GM23338 (cell line): ENCODE measurements around the gene PUS1. TPM values are rescaled to one million over a fixed set of nuclear protein-coding genes. Genes with fewer than 3 reads are reported as not detected.
A peak's percentile ranks its signal among the peaks of the same experiment; 100 is the strongest.

Source experiments
- ATAC-seq: fragments of 200-7000 bp; cut with Tn5 transposase; 3 replicates; pipeline ENCODE4 v1.9.1; 2020
- DNase-seq: peaks from one replicate; pipeline ENCODE4 v3.0.0-alpha.2; 2015; ENCODE audit warnings: low spot score
- H2AFZ ChIP-seq: fragments of 200-600 bp; sonication (generic); 2 replicates; pipeline ENCODE4 v1.8.0; 2016; ENCODE audit warnings: antibody characterized with exemption, mild to moderate bottlenecking, moderate library complexity
- H3F3A ChIP-seq: fragments of 200-600 bp; sonication (generic); replicated peaks from 2 replicates; pipeline ENCODE4 v1.8.0; 2017; ENCODE audit warnings: antibody characterized with exemption, mixed run types, low read depth
- H3K27ac ChIP-seq: fragments of 200-600 bp; sonication (generic); 2 replicates; pipeline ENCODE4 v1.6.1; 2016; ENCODE audit warnings: low read depth
- H3K27me3 ChIP-seq: fragments of 200-600 bp; sonication (generic); 2 replicates; pipeline ENCODE4 v1.8.0; 2016; ENCODE audit warnings: mild to moderate bottlenecking, mixed run types, moderate library complexity; ENCODE audit not compliant: insufficient read depth
- H3K36me3 ChIP-seq: fragments of 200-600 bp; sonication (generic); 2 replicates; pipeline ENCODE4 v1.8.0; 2016; ENCODE audit warnings: mild to moderate bottlenecking; ENCODE audit not compliant: insufficient read depth
- H3K4me1 ChIP-seq: fragments of 200-600 bp; sonication (generic); 2 replicates; pipeline ENCODE4 v1.8.0; 2016; ENCODE audit warnings: mild to moderate bottlenecking, moderate library complexity; ENCODE audit not compliant: insufficient read depth
- H3K4me2 ChIP-seq: fragments of 200-600 bp; sonication (generic); 2 replicates; pipeline ENCODE4 v1.7.1; 2017; ENCODE audit warnings: mixed run types
- H3K4me3 ChIP-seq: fragments of 200-600 bp; sonication (generic); 2 replicates; pipeline ENCODE4 v1.6.1; 2016; ENCODE audit warnings: mixed run types
- H3K79me2 ChIP-seq: fragments of 200-600 bp; sonication (generic); replicated peaks from 2 replicates; pipeline ENCODE4 v1.8.0; 2017; ENCODE audit warnings: mild to moderate bottlenecking; ENCODE audit not compliant: insufficient read depth
- H3K9me2 ChIP-seq: fragments of 200-600 bp; sonication (generic); 2 replicates; pipeline ENCODE4 v1.8.0; 2017; ENCODE audit not compliant: insufficient read depth
- H4K20me1 ChIP-seq: fragments of 200-600 bp; sonication (generic); replicated peaks from 2 replicates; pipeline ENCODE4 v1.8.0; 2017; ENCODE audit warnings: mild to moderate bottlenecking; ENCODE audit not compliant: insufficient read depth
- H3K27ac Mint-ChIP-seq: 2 replicates; pipeline ENCODE4 v1.8.0; 2020; ENCODE audit warnings: inconsistent platforms, mild to moderate bottlenecking, moderate library complexity, mixed read lengths
- H3K27me3 Mint-ChIP-seq: 3 replicates; pipeline ENCODE4 v1.8.0; 2022; ENCODE audit warnings: low read depth, mild to moderate bottlenecking, moderate library complexity, mixed read lengths, inconsistent platforms; ENCODE audit not compliant: insufficient read depth, poor library complexity
- H3K36me3 Mint-ChIP-seq: 3 replicates; pipeline ENCODE4 v1.8.0; 2021; ENCODE audit warnings: low read depth, mild to moderate bottlenecking, inconsistent platforms, moderate library complexity, mixed read lengths
- H3K4me1 Mint-ChIP-seq: 3 replicates; pipeline ENCODE4 v1.8.0; 2020; ENCODE audit warnings: mild to moderate bottlenecking, inconsistent platforms, mixed read lengths
- H3K4me3 Mint-ChIP-seq: 3 replicates; pipeline ENCODE4 v1.8.0; 2021; ENCODE audit warnings: moderate library complexity, mild to moderate bottlenecking, inconsistent platforms, mixed read lengths
- H3K9me3 Mint-ChIP-seq: 3 replicates; pipeline ENCODE4 v1.8.0; 2020; ENCODE audit warnings: moderate library complexity, mild to moderate bottlenecking, inconsistent platforms, mixed read lengths
- CREB1 ChIP-seq: fragments of 250-450 bp; sonication (Bioruptor Pico); IDR thresholded peaks from 2 replicates; pipeline ENCODE4 v1.5.0; 2020; ENCODE audit warnings: low read depth, mild to moderate bottlenecking, moderate library complexity
- CTCF ChIP-seq, 2 experiments: fragments of 200-600 bp in 1 of 2; sonication (generic) in 1 of 2; conservative IDR thresholded peaks; 2 replicates each; pipeline versions ENCODE4 v1.5.1 to v1.6.1; 2016 to 2017; ENCODE audit warnings: antibody characterized with exemption in 2 of 2, low read depth in 2 of 2, mild to moderate bottlenecking in 2 of 2, moderate library complexity in 1 of 2
- EZH2phosphoT487 ChIP-seq: fragments of 200-600 bp; sonication (generic); IDR thresholded peaks from one replicate; pipeline ENCODE4 v1.8.1; 2018; ENCODE audit warnings: antibody characterized with exemption; ENCODE audit not compliant: unreplicated experiment
- JUNB ChIP-seq: IDR thresholded peaks from one replicate; pipeline ENCODE4 v1.6.1; 2016; ENCODE audit warnings: antibody characterized with exemption; ENCODE audit not compliant: unreplicated experiment
- POLR2AphosphoS5 ChIP-seq: IDR thresholded peaks from 2 replicates; pipeline ENCODE4 v1.6.1; 2016; ENCODE audit warnings: antibody characterized with exemption, low read depth
- ZNF114 ChIP-seq: fragments of 250-450 bp; sonication (Bioruptor Pico); IDR thresholded peaks from 2 replicates; pipeline ENCODE4 v1.5.0; 2020; ENCODE audit warnings: mild to moderate bottlenecking, moderate library complexity
- ZNF331 ChIP-seq: fragments of 250-450 bp; sonication (Bioruptor Pico); IDR thresholded peaks from 2 replicates; pipeline ENCODE4 v1.5.0; 2020; ENCODE audit warnings: low read depth, mild to moderate bottlenecking, moderate library complexity
- ZNF462 ChIP-seq: fragments of 250-450 bp; sonication (Bioruptor Pico); IDR thresholded peaks from 2 replicates; pipeline ENCODE4 v1.5.0; 2020; ENCODE audit warnings: mild to moderate bottlenecking, moderate library complexity
- polyA plus RNA-seq: library from polyadenylated mRNA; unstranded; fragments of >200 nt; fragmentation: Nextera tagmentation; extraction: Ambion mirVana; gene quantifications from 2 replicates; pipeline ENCODE4 v1.2.1, GENCODE V29; 2016
- total RNA-seq: library from RNA; depleted of rRNA; stranded (reverse); fragments of >200 nt; shearing (Covaris generic); gene quantifications from 2 replicates; pipeline ENCODE4 v1.2.3, GENCODE V29; 2014

Gene PUS1
- total and polyA plus RNA-seq, 2 experiments from 2014 or later, result 52.4 to 73.0 TPM

- Mint-ChIP-seq H3K27me3 (peaks cover 6% of the 10 kb centered on the region), H3K9me3 (no peaks in the 10 kb centered on the region), H3K4me1 (no peaks in the 10 kb centered on the region; the same call in 1 of the 3 replicates), H3K27ac (no peak overlapping the region), H3K36me3 (peaks cover 23% of the 10 kb centered on the region), H3K4me3 (no peak overlapping the region)
- TF ChIP-seq CTCF (conservative IDR thresholded peaks at IDR 0.05; ENCODE audit: low read depth in 2 of 2), result peak in 1 of 2 experiments; percentile 33; a peak in 2 of 4 replicates
- no peak for TF ChIP-seq ZNF462 (CRISPR knock-in tag)
- TF ChIP-seq CREB1 (CRISPR knock-in tag), result no peak
- TF ChIP-seq JUNB, result no peak
- no peak for TF ChIP-seq ZNF331 (CRISPR knock-in tag)
- TF ChIP-seq POLR2AphosphoS5, result no peak
- no peak for TF ChIP-seq ZNF114 (CRISPR knock-in tag)
- TF ChIP-seq EZH2phosphoT487, result no peak
- DNase-seq (no peak), ATAC-seq (peak; percentile 17)
- Histone ChIP-seq H3K27me3 (no peaks in the 10 kb centered on the region), H3K9me2 (no peaks in the 10 kb centered on the region), H3K4me2 (no peak overlapping the region), H3K4me3 (no peak overlapping the region), H3F3A (0 out of 2 replicates have a peak, but pooled peaks cover 4% of the 10 kb centered on the region), H3K4me1 (no peaks in the 10 kb centered on the region), H3K36me3 (no peaks in the 10 kb centered on the region), H3K79me2 (no peaks in the 10 kb centered on the region), H3K27ac (no peak overlapping the region), H4K20me1 (no peaks in the 10 kb centered on the region), H2AFZ (no peak overlapping the region)
Observed at GRCh38 chr12:131916306-131917138, 12.6 kb upstream of the PUS1 start.
